IMR-90 (cell line): Measurements from ENCODE around the gene PTGES3L. TPM values are rescaled to one million over a fixed set of nuclear protein-coding genes. Genes with fewer than 3 reads are reported as not detected.

Source experiments
- ATAC-seq: fragments of 200-7000 bp; cut with Tn5 transposase; 2 replicates; pipeline ENCODE4 v1.9.1; 2020; ENCODE audit warnings: low read depth, mild to moderate bottlenecking, moderate library complexity
- BruUV-seq: library from RNA; stranded (reverse); fragments of 400-500 nt; replicated peaks from 2 replicates; lab custom pipeline; 2021; lab: Mats Ljungman, UMichigan
- CTCF ChIA-PET: fragments of 300-600 bp; formaldehyde crosslinking; extraction: SDS; loops from one replicate; lab custom pipeline; 2021; ENCODE audit warnings: antibody characterized with exemption; lab: Yijun Ruan, JAX
- POLR2A ChIA-PET: fragments of 300-600 bp; sonication (Branson Sonifier 250); formaldehyde crosslinking; loops from one replicate; lab custom pipeline; 2022; ENCODE audit warnings: antibody characterized with exemption; ENCODE audit not compliant: unreplicated experiment; lab: Charles Lee
- DNase-seq: peaks from one replicate; pipeline ENCODE4 v3.0.0; 2013
- H2AFZ ChIP-seq: replicated peaks from 2 replicates; pipeline ENCODE3; 2013; ENCODE audit warnings: low read length, mild to moderate bottlenecking; ENCODE audit not compliant: poor library complexity
- H2AK5ac ChIP-seq: 2 replicates; pipeline ENCODE4 v1.6.1; 2013; ENCODE audit warnings: low read depth, low read length, inconsistent platforms
- H2AK9ac ChIP-seq: replicated peaks from 2 replicates; pipeline ENCODE3; 2013; ENCODE audit warnings: mild to moderate bottlenecking, low read depth, low read length, moderate library complexity; ENCODE audit not compliant: poor library complexity
- H2BK120ac ChIP-seq: 2 replicates; pipeline ENCODE4 v1.6.1; 2013; ENCODE audit warnings: low read depth, low read length, inconsistent platforms
- H2BK15ac ChIP-seq: 3 replicates; pipeline ENCODE4 v1.6.1; 2013; ENCODE audit warnings: low read depth, low read length, inconsistent platforms
- H2BK20ac ChIP-seq: 2 replicates; pipeline ENCODE4 v1.6.1; 2013; ENCODE audit warnings: low read depth, mild to moderate bottlenecking, inconsistent platforms, low read length, moderate library complexity
- H2BK5ac ChIP-seq: 2 replicates; pipeline ENCODE4 v1.6.1; 2013; ENCODE audit warnings: mild to moderate bottlenecking, low read depth, low read length, inconsistent platforms; ENCODE audit not compliant: poor library complexity, severe bottlenecking
- H3K14ac ChIP-seq: replicated peaks from 2 replicates; pipeline ENCODE4 v1.6.1; 2013; ENCODE audit warnings: low read depth, low read length, inconsistent platforms
- H3K18ac ChIP-seq: 2 replicates; pipeline ENCODE4 v1.6.1; 2013; ENCODE audit warnings: low read depth, low read length, control low read depth
- H3K23ac ChIP-seq: 2 replicates; pipeline ENCODE4 v1.6.1; 2013; ENCODE audit warnings: low read depth, low read length, inconsistent platforms
- H3K27ac ChIP-seq: 2 replicates; pipeline ENCODE4 v1.5.1; 2013; ENCODE audit warnings: mild to moderate bottlenecking, control low read depth, low read length; ENCODE audit not compliant: insufficient read depth
- H3K27me3 ChIP-seq: 2 replicates; pipeline ENCODE4 v1.6.1; 2013; ENCODE audit warnings: low read length; ENCODE audit not compliant: control insufficient read depth, insufficient read depth
- H3K36me3 ChIP-seq: 2 replicates; pipeline ENCODE4 v1.6.1; 2013; ENCODE audit warnings: low read length, mixed read lengths; ENCODE audit not compliant: control insufficient read depth, insufficient read depth
- H3K4ac ChIP-seq: 2 replicates; pipeline ENCODE4 v1.6.1; 2013; ENCODE audit warnings: low read depth, low read length, inconsistent platforms
- H3K4me1 ChIP-seq: 2 replicates; pipeline ENCODE4 v1.6.1; 2013; ENCODE audit warnings: low read length, mixed read lengths; ENCODE audit not compliant: control insufficient read depth, insufficient read depth
- H3K4me2 ChIP-seq: 2 replicates; pipeline ENCODE4 v1.6.1; 2013; ENCODE audit warnings: low read depth, mild to moderate bottlenecking, control low read depth, low read length, moderate library complexity
- H3K4me3 ChIP-seq: 2 replicates; pipeline ENCODE4 v1.5.1; 2013; ENCODE audit warnings: low read depth, mild to moderate bottlenecking, control low read depth, low read length, moderate library complexity; ENCODE audit not compliant: insufficient read depth
- H3K56ac ChIP-seq: 2 replicates; pipeline ENCODE4 v1.6.1; 2013; ENCODE audit warnings: low read length, inconsistent platforms; ENCODE audit not compliant: insufficient read depth; ENCODE audit errors: extremely low read depth
- H3K79me1 ChIP-seq, 2 experiments: 2 replicates each; pipeline ENCODE4 v1.6.1; 2013; ENCODE audit warnings: low read length in 2 of 2, inconsistent platforms in 1 of 2, low read depth in 1 of 2
- H3K9ac ChIP-seq: 2 replicates; pipeline ENCODE4 v1.6.1; 2013; ENCODE audit warnings: low read depth, low read length, control low read depth
- H3K9me1 ChIP-seq: 2 replicates; pipeline ENCODE4 v1.6.1; 2013; ENCODE audit warnings: low read length, inconsistent platforms; ENCODE audit not compliant: insufficient read depth
- H3K9me3 ChIP-seq: 2 replicates; pipeline ENCODE4 v1.6.1; 2013; ENCODE audit warnings: low read length; ENCODE audit not compliant: control insufficient read depth, insufficient read depth
- H4K20me1 ChIP-seq: 2 replicates; pipeline ENCODE4 v1.6.1; 2013; ENCODE audit warnings: low read length, inconsistent platforms; ENCODE audit not compliant: insufficient read depth
- H4K5ac ChIP-seq: 2 replicates; pipeline ENCODE4 v1.6.1; 2013; ENCODE audit warnings: mild to moderate bottlenecking, low read depth, low read length, control low read depth
- H4K8ac ChIP-seq, 2 experiments: 2 replicates each; pipeline ENCODE4 v1.6.1; 2013; ENCODE audit warnings: low read depth in 2 of 2, low read length in 2 of 2, control low read depth in 1 of 2, inconsistent platforms in 1 of 2
- H4K91ac ChIP-seq: 2 replicates; pipeline ENCODE4 v1.6.1; 2013; ENCODE audit warnings: low read depth, low read length, inconsistent platforms; ENCODE audit not compliant: insufficient read depth
- BHLHE40 ChIP-seq: fragments of 150-350 bp; IDR thresholded peaks from 2 replicates; pipeline ENCODE4 v1.6.1; 2016; ENCODE audit warnings: mild to moderate bottlenecking, low read depth, low read length
- CEBPB ChIP-seq: IDR thresholded peaks from 2 replicates; pipeline ENCODE4 v1.6.1; 2012; ENCODE audit warnings: low read depth, low read length, improper control_type of control experiment
- CHD1 ChIP-seq: IDR thresholded peaks from 2 replicates; pipeline ENCODE4 v1.6.1; 2012; ENCODE audit warnings: low read depth, low read length, improper control_type of control experiment
- CTCF ChIP-seq: conservative IDR thresholded peaks from 2 replicates; pipeline ENCODE4 v1.5.1; 2012; ENCODE audit warnings: mild to moderate bottlenecking, low read depth, low read length, improper control_type of control experiment
- ELK1 ChIP-seq: fragments of 150-350 bp; IDR thresholded peaks from 2 replicates; pipeline ENCODE4 v1.6.1; 2016; ENCODE audit warnings: low read depth, mild to moderate bottlenecking, low read length, moderate library complexity, borderline replicate concordance
- FOS ChIP-seq: fragments of 150-350 bp; IDR thresholded peaks from 2 replicates; pipeline ENCODE4 v1.6.1; 2016; ENCODE audit warnings: low read depth, low read length
- MAFK ChIP-seq: IDR thresholded peaks from 2 replicates; pipeline ENCODE4 v1.6.1; 2012; ENCODE audit warnings: low read depth, low read length, improper control_type of control experiment
- MAZ ChIP-seq: IDR thresholded peaks from 2 replicates; pipeline ENCODE4 v1.6.1; 2012; ENCODE audit warnings: low read depth, mild to moderate bottlenecking, low read length, improper control_type of control experiment, moderate library complexity, borderline replicate concordance
- MXI1 ChIP-seq: IDR thresholded peaks from 2 replicates; pipeline ENCODE4 v1.6.1; 2012; ENCODE audit warnings: low read depth, mild to moderate bottlenecking, low read length, moderate library complexity, borderline replicate concordance
- NFE2L2 ChIP-seq: fragments of 150-350 bp; IDR thresholded peaks from 2 replicates; pipeline ENCODE4 v1.6.1; 2016; ENCODE audit warnings: low read depth, mild to moderate bottlenecking, low read length
- POLR2A ChIP-seq: IDR thresholded peaks from 2 replicates; pipeline ENCODE4 v1.6.1; 2012; ENCODE audit warnings: mild to moderate bottlenecking, low read depth, low read length
- RAD21 ChIP-seq: IDR thresholded peaks from 2 replicates; pipeline ENCODE4 v1.6.1; 2012; ENCODE audit warnings: low read length, improper control_type of control experiment
- RCOR1 ChIP-seq: IDR thresholded peaks from 2 replicates; pipeline ENCODE4 v1.6.1; 2012; ENCODE audit warnings: mild to moderate bottlenecking, low read length, improper control_type of control experiment; ENCODE audit not compliant: insufficient replicate concordance
- RFX5 ChIP-seq: IDR thresholded peaks from 2 replicates; pipeline ENCODE4 v1.8.0; 2012; ENCODE audit warnings: low read depth, mild to moderate bottlenecking, low read length, moderate library complexity
- USF2 ChIP-seq: fragments of 150-350 bp; IDR thresholded peaks from 2 replicates; pipeline ENCODE4 v1.6.1; 2017; ENCODE audit warnings: mild to moderate bottlenecking, antibody characterized with exemption, low read length, low read depth
- WGBS, 2 experiments: methylation state at CpG; one replicate each; pipeline versions ENCODE4 v1.1.5 to v1.1.7; 2013; ENCODE audit warnings: missing lambda C conversion rate in 2 of 2; ENCODE audit not compliant: insufficient read length in 1 of 2; ENCODE audit errors: extremely low coverage in 2 of 2; 5-methylcytosine and 5-hydroxymethylcytosine counted together
- dilution Hi-C: fragments of 300-500 bp; cut with HindIII; formaldehyde crosslinking; loops from one replicate; pipeline ENCODE4 v1.14.3; 2018; ENCODE audit warnings: low sequenced_read_pairs; ENCODE audit not compliant: unreplicated experiment
- in situ Hi-C: fragments of 300-500 bp; cut with MboI; formaldehyde crosslinking; loops from 3 replicates; pipeline ENCODE4 v1.14.3; 2019; ENCODE audit warnings: low sequenced_read_pairs, inconsistent platforms, mixed read lengths
- intact Hi-C: fragments of 100-400 bp; cut with micrococcal nuclease; formaldehyde crosslinking; loops from 2 replicates; pipeline ENCODE4 v1.10.0; 2022
- polyA plus RNA-seq, 3 experiments: library from polyadenylated mRNA; depleted of rRNA; stranded (reverse); fragments of >200 nt; gene quantifications; 2 replicates each; pipeline ENCODE4 v1.2.3, GENCODE V29; 2012; ENCODE audit warnings: low replicate concordance in 1 of 3
- total RNA-seq: library from RNA; depleted of rRNA; stranded (reverse); fragments of >200 nt; gene quantifications from 2 replicates; pipeline ENCODE4 v1.2.3, GENCODE V29; 2012

The PTGES3L gene
- total and polyA plus RNA-seq, 2 of the 4 experiments (the other 2 are of a cell fraction): 1.4 to 2.4 TPM

- Histone ChIP-seq H4K20me1 (peaks cover 36% of the 10 kb centered on the region), H3K4ac (no peak overlapping the region), H3K18ac (no peak overlapping the region), H3K79me1 (peaks cover 0 to 4% of the 10 kb centered on the region in 2 experiments; a peak in 1 of 4 replicates), H3K4me2 (no peak overlapping the region), H2BK120ac (no peak overlapping the region), H3K14ac (no peak overlapping the region), H3K56ac (no peak overlapping the region), H2AK9ac (no peak overlapping the region), H3K27me3 (no peaks in the 10 kb centered on the region), H4K91ac (no peak overlapping the region), H3K36me3 (peaks cover 45% of the 10 kb centered on the region), H4K8ac (no peak overlapping the region), H3K4me1 (peaks cover 5% of the 10 kb centered on the region), H3K9me3 (no peaks in the 10 kb centered on the region), H3K9ac (no peak overlapping the region), H2BK15ac (no peak overlapping the region), H2AK5ac (no peak overlapping the region), H4K5ac (no peak overlapping the region), H3K4me3 (no peak overlapping the region), H3K27ac (no peak overlapping the region), H3K9me1 (0 out of 2 replicates have a peak, but pooled peaks cover 5% of the 10 kb centered on the region), H2BK20ac (no peak overlapping the region), H2BK5ac (no peak overlapping the region), H3K23ac (no peak overlapping the region), H2AFZ (no peak overlapping the region)
- no peak for TF ChIP-seq RCOR1
- no peak for TF ChIP-seq NFE2L2
- TF ChIP-seq BHLHE40: no peak
- no peak for TF ChIP-seq FOS
- no peak for TF ChIP-seq CEBPB
- TF ChIP-seq MAFK: no peak
- TF ChIP-seq MXI1: no peak
- no peak for TF ChIP-seq ELK1
- no peak for TF ChIP-seq RFX5
- TF ChIP-seq MAZ: no peak
- no peak for TF ChIP-seq USF2
- TF ChIP-seq CTCF: no peak
- TF ChIP-seq POLR2A: no peak
- no peak for TF ChIP-seq CHD1
- no peak for TF ChIP-seq RAD21
- intact Hi-C loops (no loop called here), dilution Hi-C loops (no loop called here), in situ Hi-C loops (loop anchor here (25.0 kb wide), 1 partner anchor 109 kb away; no protein-coding TSS in a partner anchor)
- WGBS, 2 experiments: 100% methylated on average over 1 of the region's 1 CpG; no CpG with 5 or more reads in 1 of the 2 experiments
- no TSS peak for BruUV-seq
- ChIA-PET CTCF (no interaction called here), POLR2A (no interaction called here)
- DNase-seq: no peak
- no peak for ATAC-seq
Observed at GRCh38 chr17:42953669-42954068, 26.2 kb downstream of the PTGES3L start.
